D721Med (cell line): ENCODE measurements around the gene TRIM33.

Experiments used
- DNase-seq: peaks from one replicate; pipeline ENCODE4 v3.0.0; 2011; ENCODE audit warnings: low spot score; ENCODE audit not compliant: insufficient read length
- FAIRE-seq: peaks from 2 replicates; lab custom pipeline; 2011; peaks lifted over from hg19 to GRCh38; lab: Jason Lieb, UNC
- TF ChIP-seq, protein P1 (sequence below): IDR thresholded peaks from 2 replicates; pipeline ENCODE4 v1.5.1; 2012; ENCODE audit warnings: mild to moderate bottlenecking, control low read depth; ENCODE audit not compliant: insufficient read depth; ENCODE audit errors: missing control alignments

The TRIM33 gene

DNA sequence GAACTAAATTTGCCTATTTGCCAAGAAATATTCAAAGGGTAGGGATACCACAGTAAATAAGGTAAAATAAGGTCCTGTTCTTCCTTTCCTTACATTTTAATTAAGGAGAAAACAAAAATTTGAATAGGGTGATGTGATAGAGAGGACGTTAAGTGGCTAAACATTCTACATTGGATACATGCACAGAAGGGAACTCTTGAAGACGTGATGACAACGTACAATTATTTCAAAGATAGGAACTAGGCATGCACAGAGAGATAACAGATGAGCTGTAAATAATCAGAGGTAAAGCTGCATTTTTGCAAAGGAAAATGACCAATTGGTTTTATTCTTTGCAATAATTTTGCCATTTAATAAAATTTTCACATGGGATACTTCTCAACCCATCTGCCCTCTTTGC, 69.7 kb downstream of the TRIM33 start:
- DNase-seq (no peak), FAIRE-seq (no peak)
- TF ChIP-seq, protein P1, sequence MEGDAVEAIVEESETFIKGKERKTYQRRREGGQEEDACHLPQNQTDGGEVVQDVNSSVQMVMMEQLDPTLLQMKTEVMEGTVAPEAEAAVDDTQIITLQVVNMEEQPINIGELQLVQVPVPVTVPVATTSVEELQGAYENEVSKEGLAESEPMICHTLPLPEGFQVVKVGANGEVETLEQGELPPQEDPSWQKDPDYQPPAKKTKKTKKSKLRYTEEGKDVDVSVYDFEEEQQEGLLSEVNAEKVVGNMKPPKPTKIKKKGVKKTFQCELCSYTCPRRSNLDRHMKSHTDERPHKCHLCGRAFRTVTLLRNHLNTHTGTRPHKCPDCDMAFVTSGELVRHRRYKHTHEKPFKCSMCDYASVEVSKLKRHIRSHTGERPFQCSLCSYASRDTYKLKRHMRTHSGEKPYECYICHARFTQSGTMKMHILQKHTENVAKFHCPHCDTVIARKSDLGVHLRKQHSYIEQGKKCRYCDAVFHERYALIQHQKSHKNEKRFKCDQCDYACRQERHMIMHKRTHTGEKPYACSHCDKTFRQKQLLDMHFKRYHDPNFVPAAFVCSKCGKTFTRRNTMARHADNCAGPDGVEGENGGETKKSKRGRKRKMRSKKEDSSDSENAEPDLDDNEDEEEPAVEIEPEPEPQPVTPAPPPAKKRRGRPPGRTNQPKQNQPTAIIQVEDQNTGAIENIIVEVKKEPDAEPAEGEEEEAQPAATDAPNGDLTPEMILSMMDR: no peak

DNA sequence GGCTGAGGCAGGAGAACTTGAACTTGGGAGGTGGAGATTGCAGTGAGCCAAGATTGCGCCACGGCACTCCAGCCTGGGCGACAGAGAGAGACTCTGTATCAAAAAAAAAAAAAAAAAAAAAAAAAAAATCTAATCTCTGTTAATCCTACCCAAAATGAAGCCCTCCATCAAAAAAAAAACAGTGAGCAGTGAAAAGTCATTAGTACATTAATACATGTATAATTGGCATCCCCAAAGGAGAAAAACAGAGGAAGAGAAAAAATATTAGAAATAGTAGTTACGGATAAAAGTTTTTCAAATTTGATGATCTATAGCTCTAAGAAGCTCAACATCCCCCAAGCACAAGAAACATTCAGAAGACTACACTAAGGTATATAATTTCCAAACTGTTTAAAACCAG, 71.6 kb downstream of the TRIM33 start:
- TF ChIP-seq, protein P1: no peak
- DNase-seq: no peak
- FAIRE-seq: no peak

DNA sequence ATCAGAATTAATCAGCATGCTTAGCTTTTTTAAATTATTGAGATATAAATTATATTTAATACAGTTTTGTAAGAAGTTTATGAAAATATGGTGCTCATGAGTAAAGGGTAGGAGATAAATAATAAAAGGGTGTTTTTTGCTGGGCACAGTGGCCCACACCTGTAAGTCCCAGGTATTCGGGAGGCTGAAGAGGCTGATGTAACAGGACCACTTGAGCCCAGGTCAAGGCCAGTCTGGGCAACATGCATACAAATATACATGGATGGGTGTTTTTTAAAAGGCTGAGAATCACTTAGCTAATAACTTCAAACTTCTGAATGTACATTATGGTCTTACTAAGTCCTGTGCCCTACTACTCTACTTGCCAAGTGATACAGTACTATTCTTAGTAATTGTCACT, 73.2 kb downstream of the TRIM33 start:
- TF ChIP-seq, protein P1: no peak
- no peak for FAIRE-seq
- DNase-seq: no peak

DNA sequence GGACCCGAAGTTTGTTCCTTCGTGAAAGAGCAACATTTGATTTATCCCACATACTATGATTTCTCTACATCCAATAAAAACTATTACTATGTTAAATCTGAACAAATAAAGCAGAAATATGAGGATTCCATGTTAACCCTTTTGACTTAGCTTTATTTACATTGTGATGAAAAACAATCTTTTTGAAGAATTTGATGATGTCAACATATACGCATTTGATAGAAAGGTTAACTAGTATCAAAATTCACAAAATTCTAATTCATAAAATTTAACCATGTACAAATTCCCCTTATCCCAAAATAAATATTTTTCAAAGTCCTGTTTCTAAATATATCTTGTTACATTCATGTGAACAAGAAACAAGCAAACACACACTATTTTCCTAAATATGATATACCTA, 74.2 kb downstream of the TRIM33 start:
- FAIRE-seq: no peak
- no peak for DNase-seq
- TF ChIP-seq, protein P1: no peak

DNA sequence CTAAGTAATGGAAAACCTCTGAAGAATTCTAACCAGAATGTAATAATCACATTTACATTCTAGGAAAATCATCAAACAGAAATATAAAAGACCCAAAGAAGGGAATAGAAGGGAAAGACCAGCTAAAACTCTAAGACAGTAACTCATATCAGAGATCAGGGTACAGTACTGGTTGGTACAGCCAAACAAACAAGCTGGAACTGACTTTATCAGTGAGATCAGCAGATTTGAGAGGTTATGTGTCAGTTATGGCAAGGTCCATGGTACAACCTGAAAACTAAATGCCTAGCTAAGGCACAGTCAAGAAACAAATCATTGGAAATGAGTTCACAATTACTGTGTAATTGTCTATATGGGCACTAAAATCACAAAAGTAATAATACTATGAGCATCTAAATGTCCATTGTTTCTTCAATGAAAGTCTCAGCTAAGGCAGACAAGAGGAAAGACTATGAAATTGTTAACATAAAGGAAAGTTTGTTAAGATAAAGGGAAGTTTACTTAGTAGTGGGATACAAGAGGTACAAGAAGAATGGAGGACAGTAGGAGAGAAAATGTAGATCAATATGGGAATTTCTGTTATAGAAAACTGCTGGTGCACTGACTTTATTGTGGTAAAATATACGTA, 75.8 kb downstream of the TRIM33 start:
- no peak for FAIRE-seq
- TF ChIP-seq, protein P1: no peak
- no peak for DNase-seq

DNA sequence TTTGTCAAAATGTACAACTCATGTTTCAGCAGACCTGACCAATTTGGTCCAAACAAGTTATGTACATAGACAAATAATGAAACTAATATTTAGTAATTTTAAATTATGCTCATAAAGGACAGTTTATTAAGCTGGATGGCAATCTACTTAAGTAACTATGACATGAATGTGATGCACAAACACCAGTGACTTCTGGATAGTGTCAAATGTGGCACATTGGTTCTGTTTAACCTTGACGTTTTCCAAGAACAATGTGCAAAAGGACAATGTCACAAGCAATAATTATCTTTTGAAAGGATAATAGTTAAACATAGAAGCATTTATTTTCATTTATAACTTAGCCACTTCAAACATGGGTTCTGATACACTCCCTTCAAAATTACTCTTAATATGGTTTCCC, 80.0 kb downstream of the TRIM33 start:
- DNase-seq (no peak), FAIRE-seq (no peak)
- TF ChIP-seq, protein P1: no peak

DNA sequence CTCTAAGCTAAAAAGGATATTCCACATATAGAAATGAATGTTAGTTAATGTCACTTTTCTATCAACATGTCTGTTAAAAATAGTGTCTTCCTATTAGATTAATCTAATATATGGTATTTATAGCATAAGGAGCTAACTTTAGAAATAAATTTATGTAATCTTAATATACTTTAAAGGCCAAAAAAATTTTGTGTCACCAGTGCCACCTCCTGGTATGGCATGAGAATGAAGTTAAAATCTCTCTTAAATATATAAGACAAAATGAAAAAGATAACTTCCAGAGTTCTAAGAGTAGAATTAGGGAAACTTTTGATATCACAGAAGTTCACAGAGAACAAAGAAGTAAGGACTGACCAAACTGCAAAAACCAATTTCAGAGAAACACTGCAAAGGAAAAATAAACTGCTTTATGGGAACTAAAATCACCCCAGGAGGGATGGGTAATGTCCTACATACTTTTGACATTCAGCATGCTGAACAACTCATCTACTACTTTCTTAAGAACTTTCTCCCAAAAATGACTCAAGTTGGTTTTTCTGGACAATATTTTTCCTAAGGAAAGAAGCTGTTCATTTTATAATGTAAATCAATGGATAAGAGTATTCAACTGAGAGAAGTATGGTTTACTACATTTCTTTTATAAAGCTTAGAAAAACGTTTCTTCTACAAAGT, 82.8 kb downstream of the TRIM33 start:
- TF ChIP-seq, protein P1: peak; percentile 56
- FAIRE-seq (no peak), DNase-seq (no peak)
